ENCODE data around the gene ACTL10.

- TF ChIP-seq POLR2A (IDR thresholded peaks at IDR 0.05) (no peak), POLR2AphosphoS5 (IDR thresholded peaks at IDR 0.05) (no peak)
- TF ChIP-seq, protein P1, sequence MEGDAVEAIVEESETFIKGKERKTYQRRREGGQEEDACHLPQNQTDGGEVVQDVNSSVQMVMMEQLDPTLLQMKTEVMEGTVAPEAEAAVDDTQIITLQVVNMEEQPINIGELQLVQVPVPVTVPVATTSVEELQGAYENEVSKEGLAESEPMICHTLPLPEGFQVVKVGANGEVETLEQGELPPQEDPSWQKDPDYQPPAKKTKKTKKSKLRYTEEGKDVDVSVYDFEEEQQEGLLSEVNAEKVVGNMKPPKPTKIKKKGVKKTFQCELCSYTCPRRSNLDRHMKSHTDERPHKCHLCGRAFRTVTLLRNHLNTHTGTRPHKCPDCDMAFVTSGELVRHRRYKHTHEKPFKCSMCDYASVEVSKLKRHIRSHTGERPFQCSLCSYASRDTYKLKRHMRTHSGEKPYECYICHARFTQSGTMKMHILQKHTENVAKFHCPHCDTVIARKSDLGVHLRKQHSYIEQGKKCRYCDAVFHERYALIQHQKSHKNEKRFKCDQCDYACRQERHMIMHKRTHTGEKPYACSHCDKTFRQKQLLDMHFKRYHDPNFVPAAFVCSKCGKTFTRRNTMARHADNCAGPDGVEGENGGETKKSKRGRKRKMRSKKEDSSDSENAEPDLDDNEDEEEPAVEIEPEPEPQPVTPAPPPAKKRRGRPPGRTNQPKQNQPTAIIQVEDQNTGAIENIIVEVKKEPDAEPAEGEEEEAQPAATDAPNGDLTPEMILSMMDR (IDR thresholded peaks at IDR 0.05): no peak
These were observed 1.9 kb downstream of the ACTL10 start for GRCh38 chr20:33668466-33669155.
